Mononuclear cell (primary cell): ENCODE results near the gene WSB2. TPM values are rescaled to one million over a fixed set of nuclear protein-coding genes. Genes with fewer than 3 reads are reported as not detected.

Source experiments
- H3K27me3 ChIP-seq: 2 replicates; pipeline ENCODE4 v1.6.0; 2011; ENCODE audit warnings: low read length, control low read depth; ENCODE audit not compliant: insufficient read depth
- H3K4me1 ChIP-seq: 2 replicates; pipeline ENCODE4 v1.5.1; 2011; ENCODE audit warnings: mild to moderate bottlenecking, low read length, control low read depth; ENCODE audit not compliant: insufficient read depth
- H3K4me3 ChIP-seq: 2 replicates; pipeline ENCODE4 v1.5.1; 2011; ENCODE audit warnings: mild to moderate bottlenecking, low read length, moderate library complexity
- H3K9me3 ChIP-seq: 2 replicates; pipeline ENCODE4 v1.5.1; 2011; ENCODE audit warnings: low read depth, mild to moderate bottlenecking, control low read depth, low read length
- total RNA-seq: library from RNA; depleted of rRNA; stranded (reverse); fragments of >200 nt; gene quantifications from one replicate; pipeline ENCODE4 v1.2.3, GENCODE V29; 2012

Gene WSB2
- total RNA-seq, 1 donor = 21.1 TPM

GRCh38 chr12:118053071-118053985 is 7.7 kb downstream of the WSB2 start:
- Histone ChIP-seq H3K4me3 (no peak overlapping the region), H3K4me1 (no peaks in the 10 kb centered on the region), H3K27me3 (no peaks in the 10 kb centered on the region), H3K9me3 (no peaks in the 10 kb centered on the region)

- Histone ChIP-seq H3K9me3 (no peaks in the 10 kb centered on the region), H3K27me3 (no peaks in the 10 kb centered on the region), H3K4me1 (no peaks in the 10 kb centered on the region), H3K4me3 (no peak overlapping the region)
Observed at GRCh38 chr12:118052324-118053070, 8.5 kb downstream of the WSB2 start.

GRCh38 chr12:118050972-118051910 is 9.7 kb downstream of the WSB2 start:
- H3K27me3 ChIP-seq = no peaks in the 10 kb centered on the region
- no peaks in the 10 kb centered on the region for H3K9me3 ChIP-seq

GRCh38 chr12:118046430-118046829 is 14.5 kb downstream of the WSB2 start:
- Histone ChIP-seq H3K27me3 (no peaks in the 10 kb centered on the region), H3K4me1 (no peaks in the 10 kb centered on the region), H3K4me3 (no peak overlapping the region), H3K9me3 (no peaks in the 10 kb centered on the region)

More at GRCh38 chr12:118050972-118051910, 9.7 kb downstream of the WSB2 start:
- Histone ChIP-seq H3K4me1 (no peaks in the 10 kb centered on the region), H3K4me3 (no peak overlapping the region)

- no peaks in the 10 kb centered on the region for H3K4me1 ChIP-seq
- H3K27me3 ChIP-seq = no peaks in the 10 kb centered on the region
- no peaks in the 10 kb centered on the region for H3K9me3 ChIP-seq
- H3K4me3 ChIP-seq = no peak overlapping the region
Observed at GRCh38 chr12:118044577-118044976, 16.4 kb downstream of the WSB2 start.

GRCh38 chr12:118044075-118044474 is 16.9 kb downstream of the WSB2 start:
- H3K27me3 ChIP-seq = no peaks in the 10 kb centered on the region

GRCh38 chr12:118042091-118042490 is 18.9 kb downstream of the WSB2 start:
- H3K27me3 ChIP-seq = no peaks in the 10 kb centered on the region
- no peaks in the 10 kb centered on the region for H3K9me3 ChIP-seq
- no peaks in the 10 kb centered on the region for H3K4me1 ChIP-seq
- no peak overlapping the region for H3K4me3 ChIP-seq

More at GRCh38 chr12:118044075-118044474, 16.9 kb downstream of the WSB2 start:
- no peaks in the 10 kb centered on the region for H3K9me3 ChIP-seq
- H3K4me3 ChIP-seq = no peak overlapping the region
- no peaks in the 10 kb centered on the region for H3K4me1 ChIP-seq

GRCh38 chr12:118038137-118038536 is 22.8 kb downstream of the WSB2 start:
- H3K4me3 ChIP-seq = no peak overlapping the region
- no peaks in the 10 kb centered on the region for H3K27me3 ChIP-seq
- H3K4me1 ChIP-seq = no peaks in the 10 kb centered on the region
- H3K9me3 ChIP-seq = no peaks in the 10 kb centered on the region

- H3K4me1 ChIP-seq = no peaks in the 10 kb centered on the region
- no peaks in the 10 kb centered on the region for H3K9me3 ChIP-seq
- no peak overlapping the region for H3K4me3 ChIP-seq
- no peaks in the 10 kb centered on the region for H3K27me3 ChIP-seq
Observed at GRCh38 chr12:118036672-118037411, 24.1 kb downstream of the WSB2 start.

GRCh38 chr12:118035190-118036041 is 25.6 kb downstream of the WSB2 start:
- no peaks in the 10 kb centered on the region for H3K9me3 ChIP-seq
- H3K4me1 ChIP-seq = no peaks in the 10 kb centered on the region
- H3K4me3 ChIP-seq = no peak overlapping the region
- no peaks in the 10 kb centered on the region for H3K27me3 ChIP-seq

GRCh38 chr12:118034429-118035189 is 26.4 kb downstream of the WSB2 start:
- H3K4me1 ChIP-seq = no peaks in the 10 kb centered on the region
- no peaks in the 10 kb centered on the region for H3K9me3 ChIP-seq
- no peaks in the 10 kb centered on the region for H3K27me3 ChIP-seq
- H3K4me3 ChIP-seq = no peak overlapping the region

- Histone ChIP-seq H3K27me3 (no peaks in the 10 kb centered on the region), H3K9me3 (no peaks in the 10 kb centered on the region), H3K4me1 (no peaks in the 10 kb centered on the region), H3K4me3 (no peak overlapping the region)
Observed at GRCh38 chr12:118033902-118034301, 27.1 kb downstream of the WSB2 start.

- no peaks in the 10 kb centered on the region for H3K9me3 ChIP-seq
- no peak overlapping the region for H3K4me3 ChIP-seq
- no peaks in the 10 kb centered on the region for H3K4me1 ChIP-seq
- no peaks in the 10 kb centered on the region for H3K27me3 ChIP-seq
Observed at GRCh38 chr12:118033323-118033722, 27.7 kb downstream of the WSB2 start.
